Activated CD8-positive, alpha-beta memory T cell treated with anti-CD3 and anti-CD28 coated beads, Interleukin-2, amount 50 U/mL, for 48 hours (primary cell): ENCODE measurements around the gene ABHD10.

ENCODE experiments used
- DNase-seq: peaks from one replicate; pipeline ENCODE4 v3.0.0-alpha.2; 2020

Gene ABHD10

GRCh38 chr3:112002096-112002971, 23.5 kb downstream of the ABHD10 start:
- DNase-seq = no peak

GRCh38 chr3:112003321-112004080, 24.7 kb downstream of the ABHD10 start:
- DNase-seq = no peak

GRCh38 chr3:112004187-112004586, 25.4 kb downstream of the ABHD10 start:
- DNase-seq = no peak

GRCh38 chr3:112004669-112005068, 25.8 kb downstream of the ABHD10 start:
- no peak for DNase-seq

- DNase-seq = no peak
These were observed 26.4 kb downstream of the ABHD10 start for GRCh38 chr3:112005091-112005672.

- DNase-seq = no peak
These were observed 28.8 kb downstream of the ABHD10 start for GRCh38 chr3:112007633-112008032.

- DNase-seq = no peak
These were observed 30.8 kb downstream of the ABHD10 start for GRCh38 chr3:112009670-112010069.

- no peak for DNase-seq
These were observed 31.8 kb downstream of the ABHD10 start for GRCh38 chr3:112010636-112011035.

- no peak for DNase-seq
These were observed 32.6 kb downstream of the ABHD10 start for GRCh38 chr3:112011376-112011940.

GRCh38 chr3:112012205-112012992, 33.6 kb downstream of the ABHD10 start:
- no peak for DNase-seq

GRCh38 chr3:112013058-112013783, 34.4 kb downstream of the ABHD10 start:
- peak; percentile 75 for DNase-seq

- DNase-seq = no peak
These were observed 34.9 kb downstream of the ABHD10 start for GRCh38 chr3:112013784-112014143.

GRCh38 chr3:112017091-112017490, 38.3 kb downstream of the ABHD10 start:
- DNase-seq = no peak

GRCh38 chr3:112018712-112019111, 39.9 kb downstream of the ABHD10 start:
- no peak for DNase-seq

GRCh38 chr3:112019716-112020115, 40.9 kb downstream of the ABHD10 start:
- DNase-seq = no peak

GRCh38 chr3:112020674-112021085, 41.9 kb downstream of the ABHD10 start:
- DNase-seq = no peak

- DNase-seq = no peak
These were observed 48.3 kb downstream of the ABHD10 start for GRCh38 chr3:112027142-112027541.

- DNase-seq = no peak
These were observed 49.0 kb downstream of the ABHD10 start for GRCh38 chr3:112027826-112028225.

GRCh38 chr3:112030901-112031300, 52.1 kb downstream of the ABHD10 start:
- no peak for DNase-seq

GRCh38 chr3:112032098-112032731, 53.4 kb downstream of the ABHD10 start:
- no peak for DNase-seq

- DNase-seq = no peak
These were observed 55.6 kb downstream of the ABHD10 start, which contains the start of gene TMPRSS7 for GRCh38 chr3:112034436-112034835. TMPRSS7 (plus strand) TSS chr3:112034736; CDS start chr3:112034846, 110 bp downstream.
